H9 (cell line): ENCODE data around the gene SLC44A2. TPM values are rescaled to one million over a fixed set of nuclear protein-coding genes. Genes with fewer than 3 reads are reported as not detected.

Experiments used
- DNase-seq: peaks from one replicate; pipeline ENCODE4 v3.0.0-alpha.2; 2017
- H2AFZ ChIP-seq: one replicate; pipeline ENCODE4 v1.6.1; 2013; ENCODE audit warnings: mild to moderate bottlenecking, low read length, control low read depth, moderate library complexity
- H2AK5ac ChIP-seq: 2 replicates; pipeline ENCODE4 v1.6.1; 2013; ENCODE audit warnings: low read length, control low read depth, mixed read lengths; ENCODE audit not compliant: insufficient read length
- H2BK120ac ChIP-seq: one replicate; pipeline ENCODE4 v1.6.1; 2013; ENCODE audit warnings: low read depth, mild to moderate bottlenecking, low read length, control low read depth, inconsistent platforms; ENCODE audit not compliant: poor library complexity, severe bottlenecking
- H2BK12ac ChIP-seq: 2 replicates; pipeline ENCODE4 v1.6.1; 2013; ENCODE audit warnings: low read length, control low read depth, mixed read lengths, low read depth; ENCODE audit not compliant: insufficient read length
- H2BK15ac ChIP-seq: 2 replicates; pipeline ENCODE4 v1.6.1; 2013; ENCODE audit warnings: low read depth, low read length, control low read depth
- H2BK20ac ChIP-seq: one replicate; pipeline ENCODE4 v1.6.1; 2013; ENCODE audit warnings: low read depth, mild to moderate bottlenecking, low read length, control low read depth, inconsistent platforms; ENCODE audit not compliant: poor library complexity, severe bottlenecking
- H2BK5ac ChIP-seq: 2 replicates; pipeline ENCODE4 v1.6.1; 2013; ENCODE audit warnings: low read length, control low read depth, mixed read lengths; ENCODE audit not compliant: insufficient read length
- H3K14ac ChIP-seq: 2 replicates; pipeline ENCODE4 v1.6.1; 2013; ENCODE audit warnings: low read length, control low read depth; ENCODE audit not compliant: insufficient read depth
- H3K18ac ChIP-seq: 2 replicates; pipeline ENCODE4 v1.6.1; 2013; ENCODE audit warnings: low read depth, mild to moderate bottlenecking, mixed read lengths, low read length, control low read depth; ENCODE audit not compliant: insufficient read length
- H3K23ac ChIP-seq: 2 replicates; pipeline ENCODE4 v1.6.1; 2013; ENCODE audit warnings: low read length, control low read depth, mixed read lengths, low read depth; ENCODE audit not compliant: insufficient read length
- H3K23me2 ChIP-seq: 2 replicates; pipeline ENCODE4 v1.6.1; 2013; ENCODE audit warnings: low read depth, mild to moderate bottlenecking, mixed read lengths, low read length, control low read depth; ENCODE audit not compliant: insufficient read length, poor library complexity, severe bottlenecking
- H3K27ac ChIP-seq: 2 replicates; pipeline ENCODE4 v1.5.1; 2013; ENCODE audit warnings: low read length, control low read depth, mixed read lengths, low read depth; ENCODE audit not compliant: insufficient read length
- H3K27me3 ChIP-seq: 2 replicates; pipeline ENCODE4 v1.6.1; 2013; ENCODE audit warnings: low read length, control low read depth, inconsistent platforms; ENCODE audit not compliant: insufficient read depth
- H3K4ac ChIP-seq: 2 replicates; pipeline ENCODE4 v1.6.1; 2013; ENCODE audit warnings: low read depth, mild to moderate bottlenecking, control low read depth, inconsistent platforms, low read length, moderate library complexity
- H3K4me1 ChIP-seq: 2 replicates; pipeline ENCODE4 v1.6.1; 2013; ENCODE audit warnings: low read length, control low read depth, inconsistent platforms; ENCODE audit not compliant: insufficient read depth
- H3K4me2 ChIP-seq: 2 replicates; pipeline ENCODE4 v1.6.1; 2013; ENCODE audit warnings: low read length, control low read depth, mixed read lengths; ENCODE audit not compliant: insufficient read length, insufficient read depth
- H3K56ac ChIP-seq: 2 replicates; pipeline ENCODE4 v1.6.1; 2013; ENCODE audit warnings: low read depth, mild to moderate bottlenecking, mixed read lengths, low read length, control low read depth; ENCODE audit not compliant: insufficient read length
- H3K79me1 ChIP-seq: 2 replicates; pipeline ENCODE4 v1.6.1; 2013; ENCODE audit warnings: low read depth, mild to moderate bottlenecking, moderate library complexity, low read length, control low read depth, inconsistent platforms; ENCODE audit not compliant: insufficient read depth, poor library complexity, severe bottlenecking
- H3K79me2 ChIP-seq: 2 replicates; pipeline ENCODE4 v1.6.1; 2013; ENCODE audit warnings: low read length, control low read depth, inconsistent platforms; ENCODE audit not compliant: insufficient read depth
- H3K9ac ChIP-seq: 2 replicates; pipeline ENCODE4 v1.6.1; 2013; ENCODE audit warnings: low read length, control low read depth, mixed read lengths; ENCODE audit not compliant: insufficient read length; ENCODE audit errors: extremely low read depth
- H3K9me3 ChIP-seq: one replicate; pipeline ENCODE4 v1.6.1; 2013; ENCODE audit warnings: low read depth, low read length, inconsistent platforms; ENCODE audit not compliant: control insufficient read depth
- H3T11ph ChIP-seq: one replicate; pipeline ENCODE4 v1.6.1; 2013; ENCODE audit warnings: mild to moderate bottlenecking, low read length, control low read depth, inconsistent platforms
- H4K20me1 ChIP-seq: one replicate; pipeline ENCODE4 v1.6.1; 2013; ENCODE audit not compliant: control insufficient read depth, insufficient read length, insufficient read depth
- H4K5ac ChIP-seq: 2 replicates; pipeline ENCODE4 v1.6.1; 2013; ENCODE audit warnings: low read depth, mild to moderate bottlenecking, mixed read lengths, low read length, control low read depth; ENCODE audit not compliant: insufficient read length
- H4K8ac ChIP-seq: replicated peaks from 2 replicates; pipeline ENCODE4 v1.6.1; 2013; ENCODE audit warnings: low read length, control low read depth, mixed read lengths, low read depth; ENCODE audit not compliant: insufficient read length
- H4K91ac ChIP-seq: 2 replicates; pipeline ENCODE4 v1.6.1; 2013; ENCODE audit warnings: low read depth, mild to moderate bottlenecking, moderate library complexity, mixed read lengths, low read length, control low read depth; ENCODE audit not compliant: insufficient read length
- H3K27ac Mint-ChIP-seq, 3 experiments: 2 replicates in 2 of 3; 3 replicates in 1 of 3; pipeline ENCODE4 v1.8.0; 2020 to 2021; ENCODE audit warnings: mixed read lengths in 3 of 3, mild to moderate bottlenecking in 1 of 3, moderate library complexity in 1 of 3
- H3K27me3 Mint-ChIP-seq: 2 replicates; pipeline ENCODE4 v1.8.0; 2021; ENCODE audit warnings: low read depth, mild to moderate bottlenecking, moderate library complexity, mixed read lengths
- H3K36me3 Mint-ChIP-seq, 3 experiments: 2 replicates in 2 of 3; 3 replicates in 1 of 3; pipeline ENCODE4 v1.8.0; 2020 to 2021; ENCODE audit warnings: low read depth in 3 of 3, mixed read lengths in 3 of 3; ENCODE audit not compliant: insufficient read depth in 1 of 3
- H3K4me1 Mint-ChIP-seq, 2 experiments: 2 replicates each; pipeline ENCODE4 v1.8.0; 2020; ENCODE audit warnings: mixed read lengths in 2 of 2
- H3K4me3 Mint-ChIP-seq, 2 experiments: 2 replicates in 1 of 2; 3 replicates in 1 of 2; pipeline ENCODE4 v1.8.0; 2020 to 2021; ENCODE audit warnings: mild to moderate bottlenecking in 2 of 2, mixed read lengths in 2 of 2, moderate library complexity in 1 of 2
- H3K9me3 Mint-ChIP-seq, 2 experiments: 2 replicates in 1 of 2; 3 replicates in 1 of 2; pipeline ENCODE4 v1.8.0; 2020; ENCODE audit warnings: mild to moderate bottlenecking in 2 of 2, mixed read lengths in 2 of 2, moderate library complexity in 1 of 2
- CTCF ChIP-seq: fragments of 200-600 bp; sonication (generic); conservative IDR thresholded peaks from 3 replicates; pipeline ENCODE4 v1.8.0; 2021; ENCODE audit warnings: antibody characterized with exemption, mild to moderate bottlenecking
- WGBS: extraction: QIAGEN DNeasy Blood & Tissue Kit; methylation state at CpG from one replicate; pipeline ENCODE4 v1.1.7; 2013; ENCODE audit warnings: missing lambda C conversion rate, low lambda C conversion rate, mixed read lengths; ENCODE audit not compliant: insufficient read length; ENCODE audit errors: extremely low coverage; 5-methylcytosine and 5-hydroxymethylcytosine counted together
- total RNA-seq: library from RNA; stranded (reverse); gene quantifications from 2 replicates; pipeline ENCODE4 v1.2.1, GENCODE V29; 2021

Gene SLC44A2
- total RNA-seq, 1 experiment from 2014 or later, result 121 TPM

- H3K23ac ChIP-seq, result no peak overlapping the region
- no peak overlapping the region for H3K56ac ChIP-seq
- no CpG with 5 or more reads among the region's 6 CpGs for WGBS
- H3K4me2 ChIP-seq, result peak overlapping the region; percentile 32
- H3K36me3 Mint-ChIP-seq, result peaks cover 5 to 29% (median 27%) of the 10 kb centered on the region in 3 experiments
- H2BK5ac ChIP-seq, result no peak overlapping the region
- no peaks in the 10 kb centered on the region for H3K9me3 Mint-ChIP-seq
- peak overlapping the region; percentile 36 to 94 (median 65); a peak in 2 of 7 replicates for H3K27ac Mint-ChIP-seq
- no peak overlapping the region for H2BK15ac ChIP-seq
- TF ChIP-seq CTCF, result no peak
- peak overlapping the region; percentile 16 for H3K9ac ChIP-seq
- DNase-seq, result no peak
- peaks cover 9% of the 10 kb centered on the region for H3K27me3 Mint-ChIP-seq
- H3K4me1 ChIP-seq, result no peaks in the 10 kb centered on the region
- H3T11ph ChIP-seq, result no peak overlapping the region
- no peaks in the 10 kb centered on the region for H3K27me3 ChIP-seq
- H3K14ac ChIP-seq, result no peak overlapping the region
- H2AFZ ChIP-seq, result no peak overlapping the region
- no peak overlapping the region for H3K4ac ChIP-seq
- no peak overlapping the region for H3K27ac ChIP-seq
- H4K20me1 ChIP-seq, result no peaks in the 10 kb centered on the region
- H3K18ac ChIP-seq, result no peak overlapping the region
- no peak overlapping the region for H2BK12ac ChIP-seq
- peak overlapping the region; percentile 75 to 98 for H3K4me3 Mint-ChIP-seq
- H3K79me2 ChIP-seq, result no peaks in the 10 kb centered on the region
- no peak overlapping the region for H2AK5ac ChIP-seq
- no peak overlapping the region for H4K91ac ChIP-seq
- no peaks in the 10 kb centered on the region for H3K23me2 ChIP-seq
- no peaks in the 10 kb centered on the region for H3K79me1 ChIP-seq
- no peaks in the 10 kb centered on the region for H3K9me3 ChIP-seq
- peaks cover 12 to 22% of the 10 kb centered on the region in 2 experiments for H3K4me1 Mint-ChIP-seq
- H2BK20ac ChIP-seq, result no peak overlapping the region
- no peak overlapping the region for H4K8ac ChIP-seq
- H2BK120ac ChIP-seq, result no peak overlapping the region
- no peak overlapping the region for H4K5ac ChIP-seq
These were observed 39.0 kb upstream of the SLC44A2 start for GRCh38 chr19:10586396-10586795.
